GM23338 (cell line): ENCODE measurements around the gene A2ML1. TPM values are rescaled to one million over a fixed set of nuclear protein-coding genes. Genes with fewer than 3 reads are reported as not detected.
A peak's percentile ranks its signal among the peaks of the same experiment; 100 is the strongest.
"Not testable (repeated sequence)": the region's sequence is repeated elsewhere in the genome, so short reads cannot be mapped to it uniquely, and the experiment has no call there.

ENCODE experiments used
- ATAC-seq: fragments of 200-7000 bp; cut with Tn5 transposase; 3 replicates; pipeline ENCODE4 v1.9.1; 2020
- DNase-seq: peaks from one replicate; pipeline ENCODE4 v3.0.0-alpha.2; 2015; ENCODE audit warnings: low spot score
- H2AFZ ChIP-seq: fragments of 200-600 bp; sonication (generic); 2 replicates; pipeline ENCODE4 v1.8.0; 2016; ENCODE audit warnings: antibody characterized with exemption, mild to moderate bottlenecking, moderate library complexity
- H3F3A ChIP-seq: fragments of 200-600 bp; sonication (generic); replicated peaks from 2 replicates; pipeline ENCODE4 v1.8.0; 2017; ENCODE audit warnings: antibody characterized with exemption, mixed run types, low read depth
- H3K27ac ChIP-seq: fragments of 200-600 bp; sonication (generic); 2 replicates; pipeline ENCODE4 v1.6.1; 2016; ENCODE audit warnings: low read depth
- H3K27me3 ChIP-seq: fragments of 200-600 bp; sonication (generic); 2 replicates; pipeline ENCODE4 v1.8.0; 2016; ENCODE audit warnings: mild to moderate bottlenecking, mixed run types, moderate library complexity; ENCODE audit not compliant: insufficient read depth
- H3K36me3 ChIP-seq: fragments of 200-600 bp; sonication (generic); 2 replicates; pipeline ENCODE4 v1.8.0; 2016; ENCODE audit warnings: mild to moderate bottlenecking; ENCODE audit not compliant: insufficient read depth
- H3K4me1 ChIP-seq: fragments of 200-600 bp; sonication (generic); 2 replicates; pipeline ENCODE4 v1.8.0; 2016; ENCODE audit warnings: mild to moderate bottlenecking, moderate library complexity; ENCODE audit not compliant: insufficient read depth
- H3K4me2 ChIP-seq: fragments of 200-600 bp; sonication (generic); 2 replicates; pipeline ENCODE4 v1.7.1; 2017; ENCODE audit warnings: mixed run types
- H3K4me3 ChIP-seq: fragments of 200-600 bp; sonication (generic); 2 replicates; pipeline ENCODE4 v1.6.1; 2016; ENCODE audit warnings: mixed run types
- H3K79me2 ChIP-seq: fragments of 200-600 bp; sonication (generic); replicated peaks from 2 replicates; pipeline ENCODE4 v1.8.0; 2017; ENCODE audit warnings: mild to moderate bottlenecking; ENCODE audit not compliant: insufficient read depth
- H3K9me2 ChIP-seq: fragments of 200-600 bp; sonication (generic); 2 replicates; pipeline ENCODE4 v1.8.0; 2017; ENCODE audit not compliant: insufficient read depth
- H4K20me1 ChIP-seq: fragments of 200-600 bp; sonication (generic); replicated peaks from 2 replicates; pipeline ENCODE4 v1.8.0; 2017; ENCODE audit warnings: mild to moderate bottlenecking; ENCODE audit not compliant: insufficient read depth
- H3K27ac Mint-ChIP-seq: 2 replicates; pipeline ENCODE4 v1.8.0; 2020; ENCODE audit warnings: inconsistent platforms, mild to moderate bottlenecking, moderate library complexity, mixed read lengths
- H3K27me3 Mint-ChIP-seq: 3 replicates; pipeline ENCODE4 v1.8.0; 2022; ENCODE audit warnings: low read depth, mild to moderate bottlenecking, moderate library complexity, mixed read lengths, inconsistent platforms; ENCODE audit not compliant: insufficient read depth, poor library complexity
- H3K36me3 Mint-ChIP-seq: 3 replicates; pipeline ENCODE4 v1.8.0; 2021; ENCODE audit warnings: low read depth, mild to moderate bottlenecking, inconsistent platforms, moderate library complexity, mixed read lengths
- H3K4me1 Mint-ChIP-seq: 3 replicates; pipeline ENCODE4 v1.8.0; 2020; ENCODE audit warnings: mild to moderate bottlenecking, inconsistent platforms, mixed read lengths
- H3K4me3 Mint-ChIP-seq: 3 replicates; pipeline ENCODE4 v1.8.0; 2021; ENCODE audit warnings: moderate library complexity, mild to moderate bottlenecking, inconsistent platforms, mixed read lengths
- H3K9me3 Mint-ChIP-seq: 3 replicates; pipeline ENCODE4 v1.8.0; 2020; ENCODE audit warnings: moderate library complexity, mild to moderate bottlenecking, inconsistent platforms, mixed read lengths
- POLR2AphosphoS5 ChIP-seq: IDR thresholded peaks from 2 replicates; pipeline ENCODE4 v1.6.1; 2016; ENCODE audit warnings: antibody characterized with exemption, low read depth
- polyA plus RNA-seq: library from polyadenylated mRNA; unstranded; fragments of >200 nt; fragmentation: Nextera tagmentation; extraction: Ambion mirVana; gene quantifications from 2 replicates; pipeline ENCODE4 v1.2.1, GENCODE V29; 2016
- total RNA-seq: library from RNA; depleted of rRNA; stranded (reverse); fragments of >200 nt; shearing (Covaris generic); gene quantifications from 2 replicates; pipeline ENCODE4 v1.2.3, GENCODE V29; 2014

The A2ML1 gene
- total and polyA plus RNA-seq, 2 experiments from 2014 or later, result 3.8 to 6.0 TPM

- H3K9me3 Mint-ChIP-seq, result peaks cover 59% of the 10 kb centered on the region
- H3F3A ChIP-seq, result peaks cover 39% of the 10 kb centered on the region
- not testable (repeated sequence) for H3K27ac ChIP-seq, H3K27ac Mint-ChIP-seq, H3K27me3 ChIP-seq, H3K4me3 ChIP-seq, H2AFZ ChIP-seq, DNase-seq, H3K4me2 ChIP-seq, ATAC-seq, H3K4me3 Mint-ChIP-seq, H3K9me2 ChIP-seq
- peaks cover 23% of the 10 kb centered on the region for H4K20me1 ChIP-seq
- H3K79me2 ChIP-seq, result peaks cover 42% of the 10 kb centered on the region
- peaks cover 14% of the 10 kb centered on the region for H3K4me1 Mint-ChIP-seq
- peaks cover 35% of the 10 kb centered on the region for H3K36me3 ChIP-seq
- H3K4me1 ChIP-seq, result peaks cover 15% of the 10 kb centered on the region
- H3K36me3 Mint-ChIP-seq, result peaks cover 71% of the 10 kb centered on the region
- H3K27me3 Mint-ChIP-seq, result peaks cover 23% of the 10 kb centered on the region
These were observed 35.2 kb upstream of the A2ML1 start for GRCh38 chr12:8787206-8787605.

GRCh38 chr12:8788706-8789105 is 33.7 kb upstream of the A2ML1 start:
- Histone ChIP-seq H3K4me1 (peaks cover 18% of the 10 kb centered on the region), H3K4me2 (peak overlapping the region; percentile 99), H3F3A (peaks cover 51% of the 10 kb centered on the region), H3K79me2 (peaks cover 46% of the 10 kb centered on the region), H3K27ac (peak overlapping the region; percentile 91), H4K20me1 (peaks cover 23% of the 10 kb centered on the region), H3K4me3 (peak overlapping the region; percentile 100), H3K36me3 (peaks cover 50% of the 10 kb centered on the region)
- peak; percentile 32; the same call in 1 of the 3 replicates for ATAC-seq
- Mint-ChIP-seq H3K27me3 (peaks cover 23% of the 10 kb centered on the region), H3K4me3 (peak overlapping the region; percentile 99), H3K4me1 (peaks cover 15% of the 10 kb centered on the region), H3K27ac (peak overlapping the region; percentile 95), H3K9me3 (peaks cover 74% of the 10 kb centered on the region), H3K36me3 (peaks cover 76% of the 10 kb centered on the region)
- H3K9me2 ChIP-seq, H2AFZ ChIP-seq, H3K27me3 ChIP-seq, DNase-seq: not testable (repeated sequence)

- Histone ChIP-seq H4K20me1 (peaks cover 23% of the 10 kb centered on the region), H3K27ac (peak overlapping the region; percentile 91), H3F3A (peaks cover 53% of the 10 kb centered on the region), H3K36me3 (peaks cover 55% of the 10 kb centered on the region), H3K4me1 (peaks cover 18% of the 10 kb centered on the region), H3K4me2 (peak overlapping the region; percentile 99), H3K4me3 (peak overlapping the region; percentile 100), H3K79me2 (peaks cover 46% of the 10 kb centered on the region)
- H3K9me2 ChIP-seq, H2AFZ ChIP-seq, DNase-seq, ATAC-seq, H3K27me3 ChIP-seq: not testable (repeated sequence)
- peak; percentile 63 for TF ChIP-seq POLR2AphosphoS5
- Mint-ChIP-seq H3K36me3 (peaks cover 83% of the 10 kb centered on the region), H3K9me3 (peaks cover 81% of the 10 kb centered on the region), H3K27ac (peak overlapping the region; percentile 95), H3K4me1 (peaks cover 15% of the 10 kb centered on the region), H3K27me3 (peaks cover 25% of the 10 kb centered on the region), H3K4me3 (peak overlapping the region; percentile 99)
These were observed 32.9 kb upstream of the A2ML1 start for GRCh38 chr12:8789341-8790013.

- Histone ChIP-seq H3K4me3 (peak overlapping the region; percentile 13; the same call in 1 of the 2 replicates), H3K36me3 (peaks cover 56% of the 10 kb centered on the region), H3K4me1 (peaks cover 18% of the 10 kb centered on the region), H4K20me1 (peaks cover 23% of the 10 kb centered on the region), H3K27ac (peak overlapping the region; percentile 92), H3F3A (peaks cover 71% of the 10 kb centered on the region), H3K79me2 (peaks cover 43% of the 10 kb centered on the region)
- Mint-ChIP-seq H3K27me3 (peaks cover 37% of the 10 kb centered on the region), H3K4me1 (peaks cover 15% of the 10 kb centered on the region), H3K9me3 (peaks cover 83% of the 10 kb centered on the region), H3K36me3 (peaks cover 89% of the 10 kb centered on the region)
- H3K27ac Mint-ChIP-seq, H3K27me3 ChIP-seq, ATAC-seq, DNase-seq, H3K4me3 Mint-ChIP-seq, H3K9me2 ChIP-seq, H3K4me2 ChIP-seq, H2AFZ ChIP-seq: not testable (repeated sequence)
- peak; percentile 33; the same call in 1 of the 2 replicates for TF ChIP-seq POLR2AphosphoS5
These were observed 29.2 kb upstream of the A2ML1 start for GRCh38 chr12:8793226-8793625.
